Neural progenitor cell (in vitro differentiated cells): Measurements from ENCODE around the gene HOXA5. TPM values are rescaled to one million over a fixed set of nuclear protein-coding genes. Genes with fewer than 3 reads are reported as not detected.

Experiments used
- DNase-seq: peaks from one replicate; pipeline ENCODE4 v3.0.0-alpha.2; 2016; ENCODE audit warnings: low spot score
- H2AFZ ChIP-seq: fragments of 200-600 bp; sonication (generic); replicated peaks from 2 replicates; pipeline ENCODE4 v1.6.1; 2016; ENCODE audit warnings: antibody characterized with exemption
- H3F3A ChIP-seq: fragments of 200-600 bp; sonication (generic); 2 replicates; pipeline ENCODE4 v1.6.1; 2016; ENCODE audit warnings: antibody characterized with exemption, low read depth
- H3K27ac ChIP-seq: fragments of 200-600 bp; sonication (generic); 2 replicates; pipeline ENCODE4 v1.5.1; 2016; ENCODE audit warnings: mild to moderate bottlenecking
- H3K27me3 ChIP-seq: fragments of 200-600 bp; sonication (generic); 2 replicates; pipeline ENCODE4 v1.6.1; 2016; ENCODE audit warnings: mild to moderate bottlenecking, moderate library complexity
- H3K36me3 ChIP-seq: fragments of 200-600 bp; sonication (generic); 2 replicates; pipeline ENCODE4 v1.5.1; 2016
- H3K4me1 ChIP-seq: fragments of 200-600 bp; sonication (generic); 2 replicates; pipeline ENCODE4 v1.6.1; 2016; ENCODE audit warnings: mixed run types
- H3K4me2 ChIP-seq: fragments of 200-600 bp; sonication (generic); 2 replicates; pipeline ENCODE4 v1.6.1; 2016
- H3K4me3 ChIP-seq: fragments of 200-600 bp; sonication (generic); 2 replicates; pipeline ENCODE4 v1.5.1; 2016
- H3K79me2 ChIP-seq: fragments of 200-600 bp; sonication (generic); 2 replicates; pipeline ENCODE4 v1.6.1; 2016; ENCODE audit warnings: low read depth
- H3K9ac ChIP-seq: fragments of 200-600 bp; sonication (generic); 2 replicates; pipeline ENCODE4 v1.6.1; 2016
- H3K9me3 ChIP-seq: fragments of 200-600 bp; sonication (generic); 2 replicates; pipeline ENCODE4 v1.5.1; 2016; ENCODE audit warnings: low read depth
- H4K20me1 ChIP-seq: fragments of 200-600 bp; sonication (generic); 2 replicates; pipeline ENCODE4 v1.6.1; 2016; ENCODE audit warnings: low read depth
- H3K27ac Mint-ChIP-seq: 3 replicates; pipeline ENCODE4 v1.8.0; 2021; ENCODE audit warnings: mixed read lengths
- H3K27me3 Mint-ChIP-seq: 2 replicates; pipeline ENCODE4 v1.8.0; 2022; ENCODE audit warnings: low read depth, mild to moderate bottlenecking, inconsistent platforms, moderate library complexity, mixed read lengths; ENCODE audit not compliant: insufficient read depth
- H3K36me3 Mint-ChIP-seq: 3 replicates; pipeline ENCODE4 v1.8.0; 2021; ENCODE audit warnings: mixed read lengths
- H3K4me1 Mint-ChIP-seq: 3 replicates; pipeline ENCODE4 v1.8.0; 2021; ENCODE audit warnings: mixed read lengths
- H3K4me3 Mint-ChIP-seq: 3 replicates; pipeline ENCODE4 v1.8.0; 2021; ENCODE audit warnings: mild to moderate bottlenecking, moderate library complexity, mixed read lengths
- H3K9me3 Mint-ChIP-seq: 3 replicates; pipeline ENCODE4 v1.8.0; 2020; ENCODE audit warnings: mixed read lengths
- CTCF ChIP-seq: fragments of 200-600 bp; sonication (generic); IDR thresholded peaks from 2 replicates; pipeline ENCODE4 v1.5.1; 2017; ENCODE audit warnings: antibody characterized with exemption, mild to moderate bottlenecking
- EZH2 ChIP-seq: fragments of 200-600 bp; sonication (generic); IDR thresholded peaks from 2 replicates; pipeline ENCODE4 v1.6.1; 2017; ENCODE audit warnings: antibody characterized with exemption, mild to moderate bottlenecking, moderate library complexity
- EZH2phosphoT487 ChIP-seq: fragments of 200-600 bp; sonication (generic); IDR thresholded peaks from 2 replicates; pipeline ENCODE4 v1.6.1; 2017; ENCODE audit warnings: antibody characterized with exemption
- total RNA-seq: library from RNA; depleted of rRNA; stranded (reverse); fragments of >200 nt; gene quantifications from 2 replicates; pipeline ENCODE4 v1.2.3, GENCODE V29; 2015; ENCODE audit warnings: low replicate concordance

HOXA5 gene
- total RNA-seq, 1 donor from 2014 or later = not detected

- no peak overlapping the region for H3K4me3 ChIP-seq
- H3K4me1 Mint-ChIP-seq = peaks cover 4% of the 10 kb centered on the region
- H2AFZ ChIP-seq = no peak overlapping the region
- H3K9ac ChIP-seq = no peak overlapping the region
- no peak overlapping the region for H3K27ac Mint-ChIP-seq
- H3K9me3 ChIP-seq = no peaks in the 10 kb centered on the region
- DNase-seq = no peak
- H3F3A ChIP-seq = no peaks in the 10 kb centered on the region
- H3K4me2 ChIP-seq = no peak overlapping the region
- H4K20me1 ChIP-seq = peaks cover 98% of the 10 kb centered on the region
- H3K36me3 Mint-ChIP-seq = no peaks in the 10 kb centered on the region
- H3K36me3 ChIP-seq = no peaks in the 10 kb centered on the region
- no peaks in the 10 kb centered on the region for H3K4me1 ChIP-seq
- H3K27me3 ChIP-seq = peaks cover 100% of the 10 kb centered on the region
- peaks cover 85% of the 10 kb centered on the region for H3K27me3 Mint-ChIP-seq
- TF ChIP-seq EZH2phosphoT487 (peak; percentile 65), CTCF (no peak)
- peaks cover 18% of the 10 kb centered on the region for H3K9me3 Mint-ChIP-seq
- no peaks in the 10 kb centered on the region for H3K79me2 ChIP-seq
- no peak overlapping the region for H3K27ac ChIP-seq
- peak overlapping the region; percentile 6 for H3K4me3 Mint-ChIP-seq
These were observed 33.7 kb upstream of the HOXA5 start for GRCh38 chr7:27176962-27177794.

GRCh38 chr7:27176524-27176845, 33.0 kb upstream of the HOXA5 start:
- Histone ChIP-seq H3K79me2 (no peaks in the 10 kb centered on the region), H4K20me1 (peaks cover 98% of the 10 kb centered on the region), H3K9me3 (no peaks in the 10 kb centered on the region), H3F3A (no peaks in the 10 kb centered on the region), H3K4me2 (no peak overlapping the region), H3K4me1 (no peaks in the 10 kb centered on the region), H3K27me3 (peaks cover 100% of the 10 kb centered on the region), H3K9ac (no peak overlapping the region), H3K36me3 (no peaks in the 10 kb centered on the region), H3K4me3 (no peak overlapping the region), H2AFZ (no peak overlapping the region), H3K27ac (no peak overlapping the region)
- Mint-ChIP-seq H3K4me3 (no peak overlapping the region), H3K27me3 (peaks cover 85% of the 10 kb centered on the region), H3K4me1 (peaks cover 6% of the 10 kb centered on the region), H3K27ac (no peak overlapping the region), H3K36me3 (no peaks in the 10 kb centered on the region), H3K9me3 (peaks cover 19% of the 10 kb centered on the region)
- DNase-seq = no peak
- no peak for TF ChIP-seq EZH2
- TF ChIP-seq EZH2phosphoT487 = no peak
- no peak for TF ChIP-seq CTCF

GRCh38 chr7:27175626-27176523, 32.4 kb upstream of the HOXA5 start:
- Histone ChIP-seq H3K9me3 (no peaks in the 10 kb centered on the region), H3K36me3 (no peaks in the 10 kb centered on the region), H3K79me2 (no peaks in the 10 kb centered on the region), H3K4me1 (no peaks in the 10 kb centered on the region), H3K9ac (no peak overlapping the region), H2AFZ (no peak overlapping the region), H3K27ac (no peak overlapping the region), H4K20me1 (peaks cover 98% of the 10 kb centered on the region), H3K4me2 (no peak overlapping the region), H3K27me3 (peaks cover 100% of the 10 kb centered on the region), H3F3A (no peaks in the 10 kb centered on the region), H3K4me3 (no peak overlapping the region)
- H3K36me3 Mint-ChIP-seq = no peaks in the 10 kb centered on the region
- H3K27me3 Mint-ChIP-seq = peaks cover 85% of the 10 kb centered on the region
- no peak overlapping the region for H3K4me3 Mint-ChIP-seq
- peaks cover 19% of the 10 kb centered on the region for H3K9me3 Mint-ChIP-seq
- H3K27ac Mint-ChIP-seq = no peak overlapping the region
- DNase-seq = no peak
- H3K4me1 Mint-ChIP-seq = peaks cover 7% of the 10 kb centered on the region
- TF ChIP-seq EZH2 (peak; percentile 98), CTCF (no peak), EZH2phosphoT487 (peak; percentile 89)
